Activated CD8-positive, alpha-beta T cell treated with anti-CD3 and anti-CD28 coated beads, Interleukin-2, amount 10 ng/mL, durations not matched to agents 7 days and 5 days (primary cell): ENCODE data around the gene DNAAF8. TPM values are rescaled to one million over a fixed set of nuclear protein-coding genes. Genes with fewer than 3 reads are reported as not detected.

ENCODE experiments used
- ATAC-seq: fragments of 150-1000 bp; cut with Tn5 transposase; one replicate; pipeline ENCODE4 v1.10.0; 2021; ENCODE audit warnings: moderate library complexity
- CTCF ChIA-PET: fragments of 350-600 bp; sonication (Branson Sonifier 250); formaldehyde crosslinking; loops from one replicate; lab custom pipeline; 2021; ENCODE audit warnings: antibody characterized with exemption; lab: Charles Lee
- POLR2A ChIA-PET: fragments of 350-600 bp; sonication (Branson Sonifier 250); formaldehyde crosslinking; loops from one replicate; lab custom pipeline; 2021; ENCODE audit warnings: antibody characterized with exemption; lab: Charles Lee
- DNase-seq: peaks from one replicate; pipeline ENCODE4 v3.0.0-alpha.2; 2020
- H3K27ac Mint-ChIP-seq: one replicate; pipeline ENCODE4 v1.8.0; 2021; ENCODE audit warnings: mild to moderate bottlenecking, mixed read lengths
- H3K27me3 Mint-ChIP-seq: one replicate; pipeline ENCODE4 v1.8.0; 2021; ENCODE audit warnings: low read depth, mixed read lengths
- H3K36me3 Mint-ChIP-seq: one replicate; pipeline ENCODE4 v1.8.0; 2021; ENCODE audit warnings: low read depth, mixed read lengths
- H3K4me1 Mint-ChIP-seq: one replicate; pipeline ENCODE4 v1.8.0; 2021; ENCODE audit warnings: low read depth, mixed read lengths
- H3K4me3 Mint-ChIP-seq: one replicate; pipeline ENCODE4 v1.8.0; 2021; ENCODE audit warnings: mild to moderate bottlenecking, mixed read lengths
- H3K9me3 Mint-ChIP-seq: one replicate; pipeline ENCODE4 v1.8.0; 2022; ENCODE audit warnings: mixed read lengths; ENCODE audit not compliant: insufficient read depth
- total RNA-seq, 2 experiments: library from RNA; stranded (reverse); gene quantifications; one replicate each; pipeline ENCODE4 v1.2.3, GENCODE V29; 2021

Gene DNAAF8
- total RNA-seq, 2 experiments from 2014 or later = 0.39 to 0.68 TPM

GRCh38 chr16:4746991-4747574 is 12.7 kb downstream of the DNAAF8 start:
- H3K36me3 Mint-ChIP-seq = peaks cover 4% of the 10 kb centered on the region
- ChIA-PET CTCF (no interaction called here), POLR2A (interaction anchor here (0.6 to 1.4 kb wide), 4 partner anchors 9 to 20 kb away, joined by 3 to 5 read pairs (median 4); partner anchors contain the start of gene ZNF500)
- H3K27ac Mint-ChIP-seq = no peak overlapping the region
- ATAC-seq (peak; percentile 31), DNase-seq (no peak)
- no peak overlapping the region for H3K4me3 Mint-ChIP-seq
- peaks cover 27% of the 10 kb centered on the region for H3K4me1 Mint-ChIP-seq
- H3K9me3 Mint-ChIP-seq = no peaks in the 10 kb centered on the region
- H3K27me3 Mint-ChIP-seq = no peaks in the 10 kb centered on the region

- Mint-ChIP-seq H3K9me3 (no peaks in the 10 kb centered on the region), H3K4me1 (peaks cover 26% of the 10 kb centered on the region), H3K36me3 (peaks cover 4% of the 10 kb centered on the region), H3K27me3 (no peaks in the 10 kb centered on the region), H3K27ac (peak overlapping the region; percentile 9), H3K4me3 (no peak overlapping the region)
- peak; percentile 22 for ATAC-seq
- CTCF ChIA-PET = no interaction called here
- POLR2A ChIA-PET = interaction anchor here (0.6 to 1.1 kb wide), 2 partner anchors 15 to 19 kb away, joined by 4 to 5 read pairs; partner anchors contain the start of gene ZNF500
- DNase-seq = no peak
These were observed 13.8 kb downstream of the DNAAF8 start for GRCh38 chr16:4747906-4748681.

- peaks cover 20% of the 10 kb centered on the region for H3K4me1 Mint-ChIP-seq
- H3K4me3 Mint-ChIP-seq = no peak overlapping the region
- ATAC-seq (no peak), DNase-seq (no peak)
- H3K36me3 Mint-ChIP-seq = peaks cover 9% of the 10 kb centered on the region
- H3K27ac Mint-ChIP-seq = peak overlapping the region; percentile 9
- ChIA-PET CTCF (no interaction called here), POLR2A (no interaction called here)
- no peaks in the 10 kb centered on the region for H3K27me3 Mint-ChIP-seq
- H3K9me3 Mint-ChIP-seq = no peaks in the 10 kb centered on the region
These were observed 14.5 kb downstream of the DNAAF8 start for GRCh38 chr16:4748682-4749411.

- no peak for ATAC-seq
- Mint-ChIP-seq H3K27me3 (no peaks in the 10 kb centered on the region), H3K27ac (no peak overlapping the region), H3K4me3 (no peak overlapping the region), H3K4me1 (peaks cover 20% of the 10 kb centered on the region), H3K9me3 (no peaks in the 10 kb centered on the region), H3K36me3 (peaks cover 14% of the 10 kb centered on the region)
- POLR2A ChIA-PET = interaction anchor here (0.6 kb wide), 1 partner anchor 115 kb away, joined by 5 read pairs; no protein-coding TSS in a partner anchor
- no peak for DNase-seq
- CTCF ChIA-PET = interaction anchor here (1.2 kb wide), 1 partner anchor 13 kb away, joined by 4 read pairs; no protein-coding TSS in a partner anchor
These were observed 15.4 kb downstream of the DNAAF8 start for GRCh38 chr16:4749700-4750257.

- H3K27me3 Mint-ChIP-seq = no peaks in the 10 kb centered on the region
- no peaks in the 10 kb centered on the region for H3K9me3 Mint-ChIP-seq
- peaks cover 24% of the 10 kb centered on the region for H3K36me3 Mint-ChIP-seq
- DNase-seq (no peak), ATAC-seq (no peak)
- no peak overlapping the region for H3K27ac Mint-ChIP-seq
- CTCF ChIA-PET = interaction anchor here (1.2 kb wide), 1 partner anchor 12 kb away, joined by 4 read pairs; no protein-coding TSS in a partner anchor
- H3K4me3 Mint-ChIP-seq = no peak overlapping the region
- POLR2A ChIA-PET = no interaction called here
- H3K4me1 Mint-ChIP-seq = peaks cover 20% of the 10 kb centered on the region
These were observed 16.6 kb downstream of the DNAAF8 start for GRCh38 chr16:4750896-4751295.

- ChIA-PET CTCF (no interaction called here), POLR2A (interaction anchor here (1.1 kb wide), 1 partner anchor 18 kb away, joined by 3 read pairs; the partner anchor contains the start of genes ANKS3 and DNAAF8)
- H3K4me3 Mint-ChIP-seq = no peak overlapping the region
- H3K27ac Mint-ChIP-seq = no peak overlapping the region
- H3K36me3 Mint-ChIP-seq = peaks cover 26% of the 10 kb centered on the region
- no peaks in the 10 kb centered on the region for H3K27me3 Mint-ChIP-seq
- no peaks in the 10 kb centered on the region for H3K9me3 Mint-ChIP-seq
- peaks cover 14% of the 10 kb centered on the region for H3K4me1 Mint-ChIP-seq
- DNase-seq (no peak), ATAC-seq (no peak)
These were observed 18.2 kb downstream of the DNAAF8 start for GRCh38 chr16:4752351-4753100.

GRCh38 chr16:4753227-4753626 is 18.9 kb downstream of the DNAAF8 start:
- H3K4me1 Mint-ChIP-seq = peaks cover 7% of the 10 kb centered on the region
- ChIA-PET CTCF (no interaction called here), POLR2A (no interaction called here)
- peaks cover 26% of the 10 kb centered on the region for H3K36me3 Mint-ChIP-seq
- no peaks in the 10 kb centered on the region for H3K9me3 Mint-ChIP-seq
- DNase-seq (no peak), ATAC-seq (no peak)
- no peak overlapping the region for H3K27ac Mint-ChIP-seq
- H3K4me3 Mint-ChIP-seq = no peak overlapping the region
- no peaks in the 10 kb centered on the region for H3K27me3 Mint-ChIP-seq

- no peak for DNase-seq
- H3K36me3 Mint-ChIP-seq = peaks cover 37% of the 10 kb centered on the region
- no peaks in the 10 kb centered on the region for H3K9me3 Mint-ChIP-seq
- no peaks in the 10 kb centered on the region for H3K27me3 Mint-ChIP-seq
- CTCF ChIA-PET = no interaction called here
- no peak for ATAC-seq
- H3K27ac Mint-ChIP-seq = no peak overlapping the region
- no peaks in the 10 kb centered on the region for H3K4me1 Mint-ChIP-seq
- no peak overlapping the region for H3K4me3 Mint-ChIP-seq
- POLR2A ChIA-PET = no interaction called here
These were observed 20.5 kb downstream of the DNAAF8 start for GRCh38 chr16:4754865-4755264.

GRCh38 chr16:4755687-4756086 is 21.4 kb downstream of the DNAAF8 start:
- Mint-ChIP-seq H3K4me3 (no peak overlapping the region), H3K36me3 (peaks cover 41% of the 10 kb centered on the region), H3K27ac (no peak overlapping the region), H3K9me3 (no peaks in the 10 kb centered on the region), H3K27me3 (no peaks in the 10 kb centered on the region), H3K4me1 (no peaks in the 10 kb centered on the region)
- ATAC-seq = no peak
- CTCF ChIA-PET = no interaction called here
- POLR2A ChIA-PET = no interaction called here
- DNase-seq = no peak

GRCh38 chr16:4760221-4760910 is 26.0 kb downstream of the DNAAF8 start:
- ATAC-seq (no peak), DNase-seq (no peak)
- no peak overlapping the region for H3K4me3 Mint-ChIP-seq
- H3K27ac Mint-ChIP-seq = no peak overlapping the region
- peaks cover 36% of the 10 kb centered on the region for H3K36me3 Mint-ChIP-seq
- CTCF ChIA-PET = no interaction called here
- H3K27me3 Mint-ChIP-seq = no peaks in the 10 kb centered on the region
- H3K9me3 Mint-ChIP-seq = no peaks in the 10 kb centered on the region
- POLR2A ChIA-PET = interaction anchor here (1.2 to 1.7 kb wide), 2 partner anchors 26 to 30 kb away, joined by 4 read pairs; partner anchors contain the start of genes ANKS3 and DNAAF8
- H3K4me1 Mint-ChIP-seq = no peaks in the 10 kb centered on the region
